HG03159 (cell line): ENCODE data around the gene LTBR.

Experiments
- ATAC-seq: cut with Tn5 transposase; IDR thresholded peaks from one replicate; pipeline ENCODE4 v1.9.1; 2021; ENCODE audit warnings: mild to moderate bottlenecking, moderate library complexity; ENCODE audit not compliant: unreplicated experiment

Gene LTBR

GRCh38 chr12:6367065-6367968 lies 16.6 kb upstream of the LTBR start:
- ATAC-seq: no peak

GRCh38 chr12:6367969-6368892 lies 15.7 kb upstream of the LTBR start:
- ATAC-seq: no peak

- no peak for ATAC-seq
These were observed 14.9 kb upstream of the LTBR start for GRCh38 chr12:6368906-6369525.

GRCh38 chr12:6369916-6370575 lies 13.9 kb upstream of the LTBR start:
- ATAC-seq: no peak

GRCh38 chr12:6370576-6370935 lies 13.4 kb upstream of the LTBR start:
- no peak for ATAC-seq

- no peak for ATAC-seq
These were observed 12.8 kb upstream of the LTBR start for GRCh38 chr12:6370994-6371754.

- ATAC-seq: no peak
These were observed 11.5 kb upstream of the LTBR start for GRCh38 chr12:6372403-6373003.

GRCh38 chr12:6373022-6373787 lies 10.8 kb upstream of the LTBR start:
- ATAC-seq: no peak

- no peak for ATAC-seq
These were observed 9.8 kb upstream of the LTBR start for GRCh38 chr12:6374028-6374785.

GRCh38 chr12:6374786-6375160 lies 9.2 kb upstream of the LTBR start:
- ATAC-seq: no peak

GRCh38 chr12:6375269-6376078 lies 8.5 kb upstream of the LTBR start, which contains the start of gene SCNN1A:
TSS of gene SCNN1A (minus strand) at chr12:6375563. CDS start at chr12:6374783, 780 bp downstream.
- no peak for ATAC-seq

- no peak for ATAC-seq
These were observed 7.7 kb upstream of the LTBR start for GRCh38 chr12:6376079-6376869.

GRCh38 chr12:6376870-6377666 lies 6.9 kb upstream of the LTBR start:
- ATAC-seq: no peak

GRCh38 chr12:6377667-6377994 lies 6.3 kb upstream of the LTBR start:
- ATAC-seq: no peak

- no peak for ATAC-seq
These were observed 5.1 kb upstream of the LTBR start for GRCh38 chr12:6378709-6379472.
